GM18873 (cell line): ENCODE results near the gene SUSD3.

Source experiments
- ATAC-seq: cut with Tn5 transposase; IDR thresholded peaks from one replicate; pipeline ENCODE4 v1.9.1; 2021; ENCODE audit warnings: mild to moderate bottlenecking, moderate library complexity, moderate number of reproducible peaks; ENCODE audit not compliant: unreplicated experiment, low FRiP score

Gene SUSD3

DNA sequence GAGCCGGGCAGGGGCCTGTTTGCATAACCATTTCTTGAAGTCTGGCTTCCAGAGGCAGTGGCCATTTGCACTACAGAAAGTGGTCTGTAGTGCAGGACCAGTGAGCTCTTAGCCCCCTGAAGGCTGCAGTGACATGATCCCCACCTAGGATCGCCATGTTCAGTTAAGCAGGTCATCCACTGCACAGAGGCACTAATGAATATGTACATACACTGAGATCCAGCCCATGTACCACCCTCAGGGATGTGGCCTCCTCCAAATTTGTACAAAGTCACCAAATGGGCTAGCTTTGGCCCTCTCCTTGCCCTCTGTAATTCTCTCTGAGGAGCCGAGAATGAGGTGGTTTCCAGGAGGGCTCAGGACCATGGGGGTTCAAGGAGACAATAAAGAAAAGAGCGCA is 8.3 kb upstream of the SUSD3 start:
- ATAC-seq: no peak

GRCh38 chr9:93051680-93052089 is 6.8 kb upstream of the SUSD3 start:
- no peak for ATAC-seq

- no peak for ATAC-seq
Measured at GRCh38 chr9:93052791-93053540, 5.5 kb upstream of the SUSD3 start.

DNA sequence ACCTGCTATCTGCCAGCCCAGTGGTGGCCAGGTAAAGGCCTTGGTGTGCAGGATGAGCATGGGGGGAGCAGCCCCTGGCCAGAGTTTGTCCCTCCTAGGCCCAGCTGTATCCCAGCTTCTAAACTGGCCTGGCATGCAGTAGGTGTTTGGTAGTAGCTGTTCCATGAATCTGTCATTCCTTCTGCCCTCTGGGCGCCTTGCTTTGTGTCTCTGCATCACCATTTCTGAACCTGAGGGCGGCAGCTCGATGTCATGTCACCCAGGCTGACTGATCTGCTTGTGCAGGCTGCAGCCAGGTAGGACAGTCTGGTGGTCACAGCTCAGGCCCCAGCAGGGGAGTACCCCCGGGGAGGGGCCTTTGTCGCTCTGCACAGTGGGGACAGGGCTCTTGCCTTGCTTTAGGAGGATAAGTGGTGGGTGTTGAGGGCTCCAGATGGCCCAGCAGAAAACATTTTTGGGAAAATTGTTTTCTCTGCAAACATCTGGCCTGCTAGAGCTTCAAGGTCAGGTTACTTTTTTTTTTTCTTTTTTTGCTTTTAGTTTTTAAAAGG is 4.6 kb upstream of the SUSD3 start:
- no peak for ATAC-seq

DNA sequence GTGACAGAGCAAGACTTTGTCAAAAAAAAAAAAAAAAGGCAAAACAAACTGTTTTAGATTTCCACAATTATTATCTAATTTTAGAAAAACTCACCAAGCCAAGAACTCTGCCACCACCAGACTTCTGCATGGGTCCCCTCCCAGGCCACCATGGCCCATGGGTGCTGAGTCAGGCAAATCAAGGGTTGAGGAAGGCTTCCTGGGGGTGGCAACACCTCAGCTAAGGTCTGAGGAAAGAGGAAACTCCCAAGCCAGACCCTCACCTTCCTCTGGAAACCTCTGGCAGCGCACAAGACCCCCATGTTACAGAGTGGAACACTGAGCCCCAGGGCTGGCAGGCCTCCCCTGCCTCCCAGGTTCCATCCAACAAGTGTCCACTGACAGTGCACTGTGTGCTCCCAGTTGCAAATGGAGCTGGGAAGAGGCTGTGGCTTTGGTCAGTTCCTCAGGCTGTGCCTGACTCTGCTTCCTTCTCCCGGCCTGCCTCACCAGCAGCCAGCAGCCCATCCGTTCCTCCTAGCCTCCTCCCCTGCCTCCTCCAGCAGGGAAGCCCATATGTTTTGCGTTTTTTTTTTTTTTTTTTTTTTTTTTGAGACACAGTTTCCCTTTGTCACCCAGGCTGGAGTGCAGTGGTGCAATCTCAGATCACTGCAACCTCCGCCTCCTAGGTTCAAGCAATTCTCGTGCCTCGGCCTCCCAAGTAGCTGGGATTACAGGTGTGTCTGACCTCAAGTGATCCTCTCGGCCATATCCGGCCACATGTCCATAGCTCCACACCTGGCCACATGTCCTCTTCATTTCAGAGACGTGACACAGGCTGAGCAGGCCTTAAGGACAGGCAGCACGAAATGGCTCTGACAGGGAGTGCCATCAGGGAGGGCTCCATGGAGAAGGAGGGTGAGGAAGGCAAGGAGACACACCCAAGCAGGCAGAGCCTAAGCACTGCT is 3.5 kb upstream of the SUSD3 start:
- no peak for ATAC-seq

DNA sequence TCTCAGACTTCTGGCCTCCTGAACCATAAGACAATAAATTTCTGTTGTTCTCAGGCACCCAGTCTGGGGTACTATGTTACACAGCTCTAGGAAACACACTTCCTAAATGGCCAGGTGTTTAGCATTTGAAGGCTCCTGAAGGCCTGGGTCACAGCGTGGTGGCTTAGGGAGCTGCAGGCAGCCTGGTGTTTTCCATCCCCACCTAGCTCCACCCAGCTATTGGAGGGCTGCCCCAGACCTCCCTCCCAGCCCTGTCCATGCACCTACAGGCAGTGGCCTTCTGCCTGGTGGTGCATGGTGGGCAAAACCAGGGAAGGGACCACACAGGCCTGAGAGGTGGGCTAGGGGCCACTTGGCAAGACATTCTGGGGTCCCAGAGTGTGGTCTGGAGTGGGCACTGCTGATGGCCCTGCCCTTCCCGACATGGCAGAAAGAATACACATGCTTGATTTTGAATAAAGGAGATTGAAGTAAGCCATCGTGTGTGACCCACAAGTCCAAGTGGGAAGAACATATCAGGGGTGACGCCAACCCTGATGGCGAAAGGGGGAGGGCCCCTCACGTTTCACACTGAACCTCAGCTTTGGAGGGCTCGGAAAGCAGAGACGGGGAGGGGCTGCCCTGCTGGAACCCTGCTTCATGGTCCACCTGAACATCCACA is 1.3 kb upstream of the SUSD3 start:
- ATAC-seq: no peak

GRCh38 chr9:93057703-93058354 is 672 bp upstream of the SUSD3 start:
- no peak for ATAC-seq

DNA sequence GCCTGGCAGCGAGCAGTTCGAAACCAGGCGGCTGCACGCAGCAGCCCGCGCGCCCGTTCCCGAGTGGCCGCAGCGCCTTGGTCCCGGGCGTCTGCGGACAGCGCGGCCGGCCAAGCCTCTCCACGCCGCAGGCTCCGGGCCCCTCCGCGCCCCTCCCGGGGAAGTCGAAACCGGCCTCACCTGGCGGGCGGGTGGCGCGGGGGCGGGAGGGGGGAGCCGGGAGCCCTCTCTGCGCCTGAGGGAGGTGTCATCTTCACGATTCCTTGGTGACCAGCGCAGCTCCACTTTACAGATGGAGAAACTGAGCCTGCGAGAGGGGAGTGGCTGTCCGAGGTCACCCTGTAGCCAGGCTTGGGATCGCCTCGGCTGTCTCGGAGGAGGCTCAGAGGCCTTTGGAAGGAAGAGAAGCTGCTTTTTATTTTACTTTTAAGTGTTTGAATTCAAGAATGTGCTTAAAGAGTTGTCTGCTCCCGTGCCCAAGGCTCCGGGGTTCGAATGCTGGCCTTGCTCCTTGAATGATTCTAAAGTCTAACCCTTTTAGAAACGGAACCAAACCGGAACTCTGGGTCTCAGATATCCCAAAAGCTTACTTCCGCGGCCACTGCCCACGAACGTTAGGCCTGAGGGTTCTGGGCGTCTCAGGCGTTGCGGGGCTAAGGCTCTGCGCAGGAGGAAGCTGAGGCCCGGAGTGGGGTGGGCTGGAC is 662 bp downstream of the SUSD3 start:
- no peak for ATAC-seq

- ATAC-seq: no peak
Measured at GRCh38 chr9:93059715-93060578, 1.4 kb downstream of the SUSD3 start.

DNA sequence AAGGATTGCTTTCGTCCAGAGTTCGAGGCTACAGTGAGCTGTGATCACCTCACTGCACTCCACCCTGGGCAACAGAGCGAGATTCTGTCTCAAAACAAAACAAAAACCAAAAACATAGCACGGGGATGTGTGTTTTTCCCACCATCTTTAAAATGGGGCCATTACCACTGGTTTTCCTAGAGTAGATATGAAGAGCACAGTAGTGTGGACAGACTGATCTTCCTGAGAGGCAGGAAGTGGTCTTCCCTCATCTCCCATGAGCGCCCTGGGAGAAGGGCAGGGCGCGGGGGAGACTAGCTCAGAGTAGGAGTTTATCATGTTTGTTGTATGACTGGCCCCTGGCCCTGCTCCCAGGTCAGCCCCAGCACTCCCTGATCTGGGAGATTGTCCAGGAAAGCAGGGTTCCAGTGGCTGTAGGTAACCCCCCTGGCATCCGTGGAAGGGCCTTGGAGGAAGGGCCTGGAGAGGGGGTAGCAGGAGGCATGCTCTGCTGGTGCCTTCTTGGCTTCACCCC is 2.3 kb downstream of the SUSD3 start:
- no peak for ATAC-seq

- ATAC-seq: no peak
Measured at GRCh38 chr9:93061260-93061751, 2.8 kb downstream of the SUSD3 start.

DNA sequence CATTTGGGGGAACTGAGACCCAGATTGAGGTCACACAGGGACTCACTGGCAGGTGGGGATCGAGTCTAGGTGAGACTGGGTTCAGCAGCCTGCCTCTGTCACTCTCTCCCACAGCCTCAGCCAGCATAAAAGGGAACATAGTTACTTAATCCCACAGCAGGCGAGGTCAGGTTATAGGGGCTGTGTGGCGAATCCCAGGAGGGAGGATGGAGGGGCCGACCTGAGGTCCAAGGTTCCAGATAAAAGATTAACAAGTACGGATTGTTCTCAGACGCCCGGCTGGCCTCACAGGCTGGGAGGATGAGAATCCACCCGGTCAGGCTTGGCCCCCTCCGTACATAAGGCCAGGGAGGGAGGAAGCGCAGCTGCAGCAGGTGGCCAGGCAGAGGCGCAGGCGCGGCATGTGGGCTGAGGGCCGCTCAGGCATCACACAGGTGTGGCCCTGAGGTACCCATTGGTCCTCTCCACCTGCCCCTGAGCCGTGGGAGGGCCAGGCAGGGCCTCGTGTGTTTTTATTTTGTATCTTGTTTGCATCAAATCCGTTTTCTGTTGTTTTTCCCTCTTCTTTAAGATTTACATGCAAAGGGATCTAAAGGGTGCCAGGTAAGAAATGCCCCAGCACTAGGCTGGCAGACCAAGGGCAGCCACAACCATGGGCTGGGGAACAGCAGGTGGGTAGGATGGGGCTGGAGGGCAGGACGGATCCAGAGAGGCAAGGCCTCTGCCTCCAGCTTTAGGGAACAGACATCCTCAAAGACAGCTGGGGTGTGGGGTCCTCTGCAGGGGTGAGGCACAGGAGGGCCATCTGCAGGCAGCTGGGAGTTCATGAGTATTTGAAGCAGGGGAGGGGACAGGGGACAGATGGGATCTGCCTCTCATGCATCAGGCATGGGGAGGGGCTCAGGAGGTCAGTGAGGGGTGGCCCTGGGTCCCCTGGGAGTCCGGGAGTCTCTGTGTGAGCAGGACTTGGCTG is 3.6 kb downstream of the SUSD3 start:
- no peak for ATAC-seq

GRCh38 chr9:93064392-93065134 is 6.1 kb downstream of the SUSD3 start:
- ATAC-seq: peak; percentile 86

GRCh38 chr9:93065135-93065720 is 6.7 kb downstream of the SUSD3 start:
- no peak for ATAC-seq

DNA sequence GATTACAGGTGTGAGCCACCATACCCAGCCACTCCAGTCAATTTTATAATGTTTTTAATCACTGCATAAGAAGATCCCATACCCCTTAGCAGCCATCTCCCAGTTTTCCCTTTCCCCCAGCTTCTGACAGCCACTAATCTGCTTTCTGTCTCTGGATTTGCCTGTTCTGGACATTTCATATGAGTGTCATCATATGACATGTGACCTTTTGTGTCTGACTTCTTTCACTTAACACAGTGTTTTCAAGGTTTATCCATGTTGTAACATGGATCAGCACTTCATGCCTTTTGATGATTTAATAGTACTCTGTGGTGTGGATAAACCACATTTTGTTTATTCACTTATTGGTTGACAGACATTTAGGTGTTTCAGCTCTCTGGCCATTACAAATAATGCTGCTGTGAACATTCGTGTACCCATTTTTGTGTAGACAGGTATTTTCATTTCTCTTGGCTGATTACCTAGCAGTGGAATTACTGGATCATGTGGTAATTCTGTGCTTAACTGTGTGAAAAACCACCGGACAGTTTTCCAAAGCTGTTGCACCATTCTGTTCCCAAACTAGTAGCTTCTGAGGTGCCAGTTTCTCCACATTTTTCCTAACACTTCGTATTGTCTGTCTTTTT is 8.6 kb downstream of the SUSD3 start:
- ATAC-seq: no peak

DNA sequence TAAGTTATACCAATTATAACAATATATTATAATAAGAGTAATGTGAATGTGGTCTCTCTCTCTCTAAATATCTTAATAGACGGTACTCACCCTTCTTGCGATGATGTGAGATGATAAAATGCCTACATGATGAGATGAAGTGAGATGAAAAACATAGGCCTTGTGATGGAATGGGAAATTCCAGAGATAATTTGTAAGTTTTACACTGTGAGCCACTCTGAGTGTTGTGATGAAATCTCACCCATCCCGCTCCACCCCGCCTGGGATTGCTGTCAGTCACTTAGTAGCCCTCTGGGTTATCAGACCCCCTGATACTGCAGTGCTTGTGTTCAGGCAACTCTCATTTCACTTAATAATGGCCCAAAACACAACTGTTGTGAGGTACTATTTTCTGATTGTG is 10.5 kb downstream of the SUSD3 start:
- ATAC-seq: no peak
